Body of pancreas (tissue), 4 donors: ENCODE data around the gene GLI3. TPM values are rescaled to one million over a fixed set of nuclear protein-coding genes. Genes with fewer than 3 reads are reported as not detected.
A peak's percentile ranks its signal among the peaks of the same experiment; 100 is the strongest.

Source experiments
- ATAC-seq: fragments of 150-250 bp; one replicate; pipeline ENCODE4 v1.9.1; 2016
- DNase-seq, 4 donors: peaks; one replicate each; pipeline ENCODE4 v3.0.0-alpha.2; 2019
- H3K27ac ChIP-seq, 4 donors: fragments of 200-600 bp; sonication (generic); 1 replicate in 3 of 4; 2 replicates in 1 of 4; pipeline versions ENCODE4 v1.5.1 to v1.6.1; 2016 to 2019; ENCODE audit warnings: mild to moderate bottlenecking in 1 of 4, mixed read lengths in 1 of 4, moderate library complexity in 1 of 4
- H3K27me3 ChIP-seq, 2 donors: fragments of 200-600 bp; sonication (generic); one replicate each; pipeline ENCODE4 v1.6.0; 2016; ENCODE audit warnings: mild to moderate bottlenecking in 1 of 2
- H3K36me3 ChIP-seq, 2 donors: fragments of 200-600 bp; sonication (generic); replicated peaks in 1 of 2; 2 replicates each; pipeline ENCODE4 v1.5.1; 2016; ENCODE audit warnings: low read depth in 2 of 2; ENCODE audit not compliant: insufficient read depth in 1 of 2
- H3K4me1 ChIP-seq: fragments of 200-600 bp; sonication (generic); one replicate; pipeline ENCODE4 v1.6.0; 2016
- H3K4me3 ChIP-seq, 2 donors: fragments of 200-600 bp; sonication (generic); 1 replicate in 1 of 2; 2 replicates in 1 of 2; pipeline ENCODE4 v1.5.1; 2016 to 2019
- H3K9me3 ChIP-seq, 3 donors: fragments of 200-600 bp; sonication (generic); 1 replicate in 2 of 3; 2 replicates in 1 of 3; pipeline ENCODE4 v1.5.1; 2016
- POLR2A ChIP-seq, 3 donors: fragments of 450-650 bp; IDR thresholded peaks; one replicate each; pipeline ENCODE4 v1.6.1; 2016; ENCODE audit warnings: antibody characterized with exemption in 3 of 3, mild to moderate bottlenecking in 2 of 3
- WGBS, 2 donors: methylation state at CpG; one replicate each; pipeline ENCODE4 v1.1.5; 2017; 5-methylcytosine and 5-hydroxymethylcytosine counted together
- intact Hi-C: fragments of 100-400 bp; cut with DNase I; formaldehyde crosslinking; loops from one replicate; pipeline ENCODE4 v1.15.1; 2023
- total RNA-seq, 2 donors: library from RNA; depleted of rRNA; stranded (reverse); fragments of >200 nt; gene quantifications; one replicate each; pipeline ENCODE4 v1.1.0, GENCODE V29; 2016
- TF ChIP-seq, protein P1 (sequence below), 7 experiments: fragments of 450-650 bp in 4 of 7; fragments of 200-600 bp in 3 of 7; sonication (generic) in 3 of 7; IDR thresholded peaks; one replicate each; pipeline ENCODE4 v1.5.1; 2016 to 2019; ENCODE audit warnings: antibody characterized with exemption in 7 of 7

The GLI3 gene
- total RNA-seq, 2 donors from 2014 or later = 1.0 to 2.0 TPM

GRCh38 chr7:42192066-42192465, 44.9 kb downstream of the GLI3 start:
- Histone ChIP-seq H3K9me3 (no peaks in the 10 kb centered on the region), H3K27ac (no peak overlapping the region), H3K4me1 (no peaks in the 10 kb centered on the region), H3K4me3 (no peak overlapping the region), H3K27me3 (no peaks in the 10 kb centered on the region), H3K36me3 (no peaks in the 10 kb centered on the region)
- 74 to 82% methylated on average over 3 of the region's 3 CpGs for WGBS, 2 donors
- no peak for TF ChIP-seq POLR2A (IDR thresholded peaks at IDR 0.05)
- TF ChIP-seq, protein P1, sequence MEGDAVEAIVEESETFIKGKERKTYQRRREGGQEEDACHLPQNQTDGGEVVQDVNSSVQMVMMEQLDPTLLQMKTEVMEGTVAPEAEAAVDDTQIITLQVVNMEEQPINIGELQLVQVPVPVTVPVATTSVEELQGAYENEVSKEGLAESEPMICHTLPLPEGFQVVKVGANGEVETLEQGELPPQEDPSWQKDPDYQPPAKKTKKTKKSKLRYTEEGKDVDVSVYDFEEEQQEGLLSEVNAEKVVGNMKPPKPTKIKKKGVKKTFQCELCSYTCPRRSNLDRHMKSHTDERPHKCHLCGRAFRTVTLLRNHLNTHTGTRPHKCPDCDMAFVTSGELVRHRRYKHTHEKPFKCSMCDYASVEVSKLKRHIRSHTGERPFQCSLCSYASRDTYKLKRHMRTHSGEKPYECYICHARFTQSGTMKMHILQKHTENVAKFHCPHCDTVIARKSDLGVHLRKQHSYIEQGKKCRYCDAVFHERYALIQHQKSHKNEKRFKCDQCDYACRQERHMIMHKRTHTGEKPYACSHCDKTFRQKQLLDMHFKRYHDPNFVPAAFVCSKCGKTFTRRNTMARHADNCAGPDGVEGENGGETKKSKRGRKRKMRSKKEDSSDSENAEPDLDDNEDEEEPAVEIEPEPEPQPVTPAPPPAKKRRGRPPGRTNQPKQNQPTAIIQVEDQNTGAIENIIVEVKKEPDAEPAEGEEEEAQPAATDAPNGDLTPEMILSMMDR (IDR thresholded peaks at IDR 0.05) = no peak
- intact Hi-C loops = no loop called here
- DNase-seq (no peak), ATAC-seq (no peak)

DNA sequence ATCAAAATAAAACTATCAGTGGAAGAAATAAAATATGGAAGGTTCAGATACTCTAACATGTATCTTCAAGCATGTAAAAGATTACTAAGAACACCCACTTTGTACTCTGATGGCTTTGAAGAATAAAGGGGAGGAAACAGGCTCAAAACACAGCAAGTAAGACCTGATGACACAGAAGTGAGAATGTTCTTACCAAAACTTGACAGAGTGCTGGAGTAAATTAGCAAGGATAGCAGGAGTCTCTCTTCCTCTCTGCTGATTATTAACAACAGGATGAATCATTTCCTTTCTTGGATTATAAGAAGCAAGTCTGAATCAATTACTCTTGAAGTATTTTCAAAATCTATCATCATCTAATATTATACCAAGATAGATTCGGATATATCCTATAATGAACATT, 47.5 kb downstream of the GLI3 start:
- Histone ChIP-seq H3K27me3 (no peaks in the 10 kb centered on the region), H3K4me3 (no peak overlapping the region), H3K4me1 (no peaks in the 10 kb centered on the region), H3K9me3 (no peaks in the 10 kb centered on the region), H3K27ac (no peak overlapping the region), H3K36me3 (no peaks in the 10 kb centered on the region)
- TF ChIP-seq POLR2A (IDR thresholded peaks at IDR 0.05) = no peak
- TF ChIP-seq, protein P1 (IDR thresholded peaks at IDR 0.05) = no peak
- ATAC-seq (no peak), DNase-seq (no peak)
- intact Hi-C loops = no loop called here
- 63 to 80% methylated on average over 1 of the region's 1 CpG for WGBS, 2 donors

- no peaks in the 10 kb centered on the region for H3K27me3 ChIP-seq
- WGBS, 2 donors = 29 to 32% methylated on average over 5 of the region's 5 CpGs
- no peak overlapping the region for H3K4me3 ChIP-seq
- intact Hi-C loops = no loop called here
- ATAC-seq = no peak
- H3K4me1 ChIP-seq = no peaks in the 10 kb centered on the region
- no peaks in the 10 kb centered on the region for H3K9me3 ChIP-seq
- no peak overlapping the region for H3K27ac ChIP-seq
- TF ChIP-seq, protein P1 (IDR thresholded peaks at IDR 0.05) = peak in 4 of 7 experiments; percentile 10 to 26 (median 16)
- no peak for TF ChIP-seq POLR2A (IDR thresholded peaks at IDR 0.05)
- no peak for DNase-seq
- no peaks in the 10 kb centered on the region for H3K36me3 ChIP-seq
Measured at GRCh38 chr7:42186151-42186550, 50.9 kb downstream of the GLI3 start.

DNA sequence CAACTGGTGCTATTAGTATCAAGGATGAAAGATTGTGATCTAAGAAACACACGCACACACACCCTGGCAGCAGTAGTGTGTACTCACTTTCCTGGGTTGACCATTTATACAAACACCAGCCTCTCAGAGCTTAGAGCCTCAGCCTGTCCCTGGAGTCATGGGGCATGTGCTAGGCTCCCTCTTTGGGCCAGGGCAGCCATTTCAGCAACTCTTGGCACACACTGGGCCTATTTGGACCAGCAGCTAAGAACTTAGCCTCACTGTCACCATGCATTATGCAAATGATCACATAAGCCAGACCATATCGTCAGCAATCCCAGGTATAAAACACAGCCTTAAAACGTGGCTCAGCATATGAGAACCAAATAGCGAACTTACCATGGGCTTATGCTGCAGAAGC, 51.3 kb downstream of the GLI3 start:
- intact Hi-C loops = no loop called here
- Histone ChIP-seq H3K4me3 (no peak overlapping the region), H3K36me3 (no peaks in the 10 kb centered on the region), H3K27ac (no peak overlapping the region), H3K27me3 (no peaks in the 10 kb centered on the region), H3K9me3 (no peaks in the 10 kb centered on the region), H3K4me1 (no peaks in the 10 kb centered on the region)
- TF ChIP-seq, protein P1 (IDR thresholded peaks at IDR 0.05) = no peak
- TF ChIP-seq POLR2A (IDR thresholded peaks at IDR 0.05) = no peak
- DNase-seq = no peak
- 49 to 64% methylated on average over 3 to 4 of the region's 4 CpGs for WGBS, 2 donors
- ATAC-seq = no peak

DNA sequence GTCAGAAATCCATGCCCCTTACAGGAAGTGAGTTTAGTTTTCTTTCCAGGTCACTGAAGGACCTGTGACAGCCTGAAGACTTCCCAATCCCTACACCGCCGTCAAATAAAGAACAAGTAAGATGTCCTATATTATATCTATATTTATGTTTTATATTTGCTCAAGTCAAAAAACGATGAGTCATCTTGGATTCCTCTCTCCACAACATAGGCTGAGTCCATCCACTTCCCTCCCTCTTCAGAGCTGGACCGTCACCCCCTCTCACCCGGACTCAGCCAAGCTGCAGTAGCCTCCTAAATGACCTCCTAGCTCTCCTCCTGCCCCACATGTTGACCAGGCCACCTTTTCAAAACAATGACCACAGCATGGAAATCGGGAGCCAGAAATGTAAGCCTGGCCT, 53.5 kb downstream of the GLI3 start:
- Histone ChIP-seq H3K27ac (no peak overlapping the region), H3K27me3 (no peaks in the 10 kb centered on the region), H3K36me3 (no peaks in the 10 kb centered on the region), H3K4me3 (no peak overlapping the region), H3K9me3 (no peaks in the 10 kb centered on the region), H3K4me1 (no peaks in the 10 kb centered on the region)
- 74 to 76% methylated on average over 6 of the region's 6 CpGs for WGBS, 2 donors
- ATAC-seq (no peak), DNase-seq (no peak)
- no peak for TF ChIP-seq POLR2A (IDR thresholded peaks at IDR 0.05)
- TF ChIP-seq, protein P1 (IDR thresholded peaks at IDR 0.05) = no peak
- intact Hi-C loops = no loop called here
